GM21723 (cell line): ENCODE measurements around the gene TMEM132C.

Experiments used
- ATAC-seq: cut with Tn5 transposase; IDR thresholded peaks from one replicate; pipeline ENCODE4 v1.9.1; 2021; ENCODE audit warnings: mild to moderate bottlenecking, moderate library complexity; ENCODE audit not compliant: unreplicated experiment

The TMEM132C gene

DNA sequence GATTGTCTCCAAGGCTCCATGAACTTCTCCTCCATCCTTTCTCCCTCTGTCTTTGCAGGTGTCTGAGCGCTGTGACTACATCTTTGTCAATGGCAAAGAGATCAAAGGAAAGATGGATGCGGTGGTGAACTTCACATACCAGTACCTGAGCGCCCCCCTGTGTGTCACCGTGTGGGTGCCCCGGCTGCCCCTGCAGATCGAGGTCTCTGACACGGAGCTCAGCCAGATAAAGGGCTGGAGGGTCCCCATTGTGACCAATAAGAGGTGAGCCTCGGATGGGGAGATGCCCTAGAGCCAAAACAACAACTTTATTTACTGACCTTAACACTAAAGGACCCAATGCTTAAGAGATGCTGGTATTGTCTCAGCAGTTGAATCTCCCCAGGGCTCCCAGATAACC lies 426.8 kb downstream of the TMEM132C start:
- no peak for ATAC-seq

- ATAC-seq: no peak
Measured at GRCh38 chr12:128694445-128694844, 427.5 kb downstream of the TMEM132C start.

- no peak for ATAC-seq
Measured at GRCh38 chr12:128695697-128696096, 428.7 kb downstream of the TMEM132C start.

- ATAC-seq: no peak
Measured at GRCh38 chr12:128698301-128698972, 431.5 kb downstream of the TMEM132C start.

- no peak for ATAC-seq
Measured at GRCh38 chr12:128699106-128699505, 432.1 kb downstream of the TMEM132C start.

- no peak for ATAC-seq
Measured at GRCh38 chr12:128702371-128702770, 435.4 kb downstream of the TMEM132C start.

GRCh38 chr12:128705140-128705539 lies 438.2 kb downstream of the TMEM132C start:
- ATAC-seq: no peak

GRCh38 chr12:128707488-128707887 lies 440.5 kb downstream of the TMEM132C start:
- ATAC-seq: no peak

DNA sequence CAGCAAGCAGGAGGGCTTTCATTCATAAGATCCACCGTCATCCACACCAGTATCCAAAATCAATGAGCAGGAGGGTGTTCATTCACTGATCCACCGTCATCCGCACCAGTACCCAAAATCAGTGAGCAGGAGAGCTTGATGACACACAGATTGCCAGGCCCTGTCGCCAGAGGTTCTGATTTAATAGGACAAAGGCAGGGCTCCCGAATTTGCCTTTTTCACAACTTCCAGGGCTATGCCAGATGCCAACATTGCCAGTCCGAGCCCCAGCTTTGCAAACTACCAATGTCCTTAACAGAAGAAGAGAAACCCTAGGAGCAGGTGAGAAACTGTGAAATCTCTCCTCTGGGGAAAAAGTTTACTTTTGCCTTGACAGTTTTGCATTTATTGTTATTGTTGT lies 441.8 kb downstream of the TMEM132C start:
- no peak for ATAC-seq

GRCh38 chr12:128709660-128710059 lies 442.7 kb downstream of the TMEM132C start:
- no peak for ATAC-seq

DNA sequence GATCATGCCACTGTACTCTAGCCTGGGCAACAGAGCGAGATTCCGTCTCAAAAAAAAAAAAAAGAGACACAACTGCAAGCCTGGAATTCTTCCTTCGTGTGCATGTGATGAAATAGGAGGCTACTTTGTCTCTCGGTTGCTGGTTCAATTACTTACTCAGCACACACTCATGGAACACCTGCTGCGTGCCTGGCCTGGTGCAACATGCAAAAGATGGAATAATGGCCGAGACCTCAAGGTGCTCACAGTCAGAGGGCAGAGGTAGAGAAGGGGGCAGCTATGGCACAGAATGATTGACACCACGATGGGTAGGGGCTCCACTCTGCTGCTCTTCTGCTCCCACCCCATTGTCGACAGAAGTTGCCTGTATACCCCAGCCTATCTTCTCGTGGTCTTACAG lies 444.5 kb downstream of the TMEM132C start:
- no peak for ATAC-seq

DNA sequence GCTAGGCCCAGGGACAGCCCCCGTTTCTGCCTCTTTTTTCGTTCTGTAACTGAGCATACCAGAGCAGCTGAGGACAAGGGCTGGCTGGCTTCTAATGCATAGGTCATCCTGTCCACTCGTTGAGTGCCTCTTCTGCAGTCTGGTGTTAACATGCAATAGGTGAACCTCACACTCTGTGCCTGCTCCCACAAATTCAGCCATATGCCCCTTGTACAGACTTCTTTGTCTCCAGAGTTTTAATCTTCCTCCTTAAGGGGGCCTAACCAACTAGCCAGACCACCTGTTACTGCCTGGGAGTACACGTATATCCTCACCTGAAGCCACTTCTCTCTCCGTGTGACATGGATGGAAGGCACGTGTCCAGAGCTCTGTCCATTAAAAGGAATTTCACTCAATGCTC lies 445.7 kb downstream of the TMEM132C start:
- ATAC-seq: no peak

DNA sequence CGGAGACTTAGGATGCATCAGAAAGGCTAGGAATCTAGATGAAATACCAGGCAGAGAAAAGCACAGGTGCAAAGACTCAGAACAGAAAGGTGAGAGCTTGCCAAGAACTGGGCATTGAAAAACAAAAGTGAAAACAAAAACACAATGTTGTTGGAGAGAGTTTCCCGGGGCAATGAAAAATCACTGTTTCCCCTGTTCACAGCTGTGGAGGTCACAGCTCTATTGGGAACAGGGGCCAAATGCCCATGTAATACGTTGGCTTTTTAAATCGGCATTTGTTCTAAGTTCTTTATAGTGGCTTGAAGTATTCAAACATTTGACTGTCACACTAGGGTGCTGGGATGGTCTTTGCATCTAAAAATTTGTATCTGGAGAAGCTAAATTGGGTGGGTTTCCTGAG lies 448.5 kb downstream of the TMEM132C start:
- no peak for ATAC-seq

- ATAC-seq: no peak
Measured at GRCh38 chr12:128724468-128725046, 457.6 kb downstream of the TMEM132C start.

DNA sequence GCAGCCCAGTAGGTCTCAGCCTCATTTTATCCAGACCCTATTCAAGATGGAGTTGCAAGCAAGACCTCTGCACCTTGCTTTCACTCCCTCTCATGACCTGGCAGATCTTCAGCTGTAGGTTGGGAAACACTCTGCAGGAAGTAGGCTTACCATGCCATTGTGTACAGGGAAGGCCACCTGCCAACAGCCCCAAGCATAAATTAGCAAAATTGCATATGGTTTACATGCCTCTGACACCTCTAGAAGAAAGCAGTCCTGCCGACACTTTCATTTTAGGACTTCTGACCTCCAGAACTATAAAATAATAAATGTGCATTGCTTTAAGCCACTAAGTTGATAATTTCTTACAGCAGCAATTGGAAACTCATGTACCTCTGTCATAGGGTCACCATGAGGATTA lies 459.9 kb downstream of the TMEM132C start:
- ATAC-seq: no peak

- no peak for ATAC-seq
Measured at GRCh38 chr12:128727461-128727860, 460.5 kb downstream of the TMEM132C start.

DNA sequence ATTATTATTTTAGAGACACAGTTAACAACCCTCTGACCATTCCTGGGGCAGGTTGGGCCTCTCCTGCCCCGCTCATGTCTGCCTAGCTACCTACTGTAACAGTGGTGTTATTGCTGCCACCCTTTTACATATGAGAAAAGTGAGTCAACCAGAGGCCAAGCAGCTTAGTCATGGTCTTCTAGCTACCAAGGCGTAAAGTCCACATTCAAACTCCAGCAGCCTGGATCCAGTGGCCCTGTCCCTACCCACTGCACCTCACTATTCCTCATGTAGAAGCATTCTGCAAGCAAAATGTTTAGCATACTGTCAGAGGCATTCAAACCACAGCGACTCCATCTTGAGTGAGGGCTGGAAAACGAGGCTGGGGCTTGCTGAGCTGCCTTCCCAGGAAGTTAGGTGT lies 461.0 kb downstream of the TMEM132C start:
- no peak for ATAC-seq

DNA sequence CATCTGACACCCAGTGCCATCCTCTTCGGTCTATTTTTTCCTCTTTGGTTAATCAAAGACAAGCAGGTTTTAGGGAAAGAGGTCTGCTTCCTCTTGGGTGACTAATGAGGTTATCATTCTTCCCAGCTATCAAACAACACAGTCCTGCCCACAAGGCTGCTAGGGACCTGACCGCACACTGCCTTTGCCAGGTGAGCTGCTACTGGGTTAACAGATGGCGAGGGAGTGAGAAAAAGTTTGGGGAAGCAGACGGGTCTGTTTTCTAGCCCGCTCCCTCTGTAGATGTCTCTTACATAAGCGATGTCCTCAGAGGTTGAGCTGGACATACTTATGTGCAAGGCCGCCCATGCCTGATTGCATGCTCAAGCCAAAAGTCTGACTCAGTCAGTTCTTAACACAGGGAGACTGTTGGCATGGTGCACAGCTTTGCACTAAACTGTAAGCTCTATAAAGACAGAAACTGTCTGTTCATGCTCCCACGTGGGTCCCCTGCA lies 462.7 kb downstream of the TMEM132C start:
- no peak for ATAC-seq

GRCh38 chr12:128734371-128734770 lies 467.4 kb downstream of the TMEM132C start:
- no peak for ATAC-seq

DNA sequence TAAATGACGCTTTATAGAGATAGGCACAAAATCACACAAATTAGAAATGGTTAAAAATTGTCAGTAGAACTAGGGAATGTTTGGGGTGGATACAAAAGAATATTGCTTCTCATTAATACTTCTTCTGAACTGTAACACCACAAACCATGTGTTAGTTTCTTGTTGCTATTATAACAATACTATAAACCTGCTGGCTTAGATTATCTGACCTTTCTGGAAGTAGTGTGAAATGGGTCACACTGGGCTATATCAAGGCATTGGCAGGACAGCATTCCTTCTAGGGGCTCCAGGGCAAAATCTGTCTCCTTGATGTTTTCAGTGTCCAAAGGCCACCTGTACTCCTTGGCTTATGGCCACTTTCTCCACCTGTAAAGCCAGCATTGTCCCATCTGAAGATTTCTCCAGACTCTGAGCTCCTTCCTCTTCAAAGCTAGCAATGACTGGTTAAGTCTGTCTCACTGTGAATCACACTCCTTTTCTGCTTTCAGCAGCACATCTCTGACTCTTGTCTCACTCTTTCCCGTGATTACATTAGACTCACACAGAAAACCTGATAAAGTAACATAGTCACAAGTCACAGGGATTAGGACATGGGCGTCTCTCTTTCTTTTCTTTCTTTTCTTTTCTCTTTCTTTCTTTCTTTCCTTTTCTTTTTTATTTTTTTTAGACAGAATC lies 470.5 kb downstream of the TMEM132C start:
- no peak for ATAC-seq

DNA sequence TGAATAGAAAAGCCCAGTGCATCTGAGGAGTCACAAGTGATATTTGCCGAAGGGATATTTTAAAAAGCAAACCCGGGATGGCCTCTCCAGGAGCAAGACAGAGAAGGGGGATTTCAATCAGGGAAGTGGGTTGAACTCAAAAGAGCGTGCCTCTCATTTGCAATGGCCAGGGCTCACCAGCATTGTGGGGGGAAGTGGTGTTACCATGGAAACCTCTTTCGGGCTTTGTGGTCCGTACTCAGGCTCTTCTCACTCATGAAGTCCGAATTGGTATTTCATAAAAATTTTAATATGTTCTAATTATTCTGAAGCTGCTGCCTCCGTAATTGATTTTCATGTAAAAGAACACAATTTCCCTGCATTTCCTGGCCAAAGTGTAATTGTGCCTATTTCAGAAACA lies 476.9 kb downstream of the TMEM132C start:
- ATAC-seq: no peak
